DND-41 (cell line): ENCODE data around the gene HHATL.

ENCODE experiments used
- EZH2 ChIP-seq: IDR thresholded peaks from 3 replicates; pipeline ENCODE4 v1.6.1; 2012; ENCODE audit warnings: borderline replicate concordance, low read depth, mild to moderate bottlenecking, moderate library complexity, low read length, inconsistent platforms; ENCODE audit not compliant: severe bottlenecking
- TF ChIP-seq, protein P1 (sequence below): IDR thresholded peaks from 2 replicates; pipeline ENCODE4 v1.5.1; 2012; ENCODE audit warnings: borderline replicate concordance, low read length, moderate library complexity, mild to moderate bottlenecking; ENCODE audit not compliant: poor library complexity, severe bottlenecking; ENCODE audit errors: extremely low read depth

- TF ChIP-seq, protein P1, sequence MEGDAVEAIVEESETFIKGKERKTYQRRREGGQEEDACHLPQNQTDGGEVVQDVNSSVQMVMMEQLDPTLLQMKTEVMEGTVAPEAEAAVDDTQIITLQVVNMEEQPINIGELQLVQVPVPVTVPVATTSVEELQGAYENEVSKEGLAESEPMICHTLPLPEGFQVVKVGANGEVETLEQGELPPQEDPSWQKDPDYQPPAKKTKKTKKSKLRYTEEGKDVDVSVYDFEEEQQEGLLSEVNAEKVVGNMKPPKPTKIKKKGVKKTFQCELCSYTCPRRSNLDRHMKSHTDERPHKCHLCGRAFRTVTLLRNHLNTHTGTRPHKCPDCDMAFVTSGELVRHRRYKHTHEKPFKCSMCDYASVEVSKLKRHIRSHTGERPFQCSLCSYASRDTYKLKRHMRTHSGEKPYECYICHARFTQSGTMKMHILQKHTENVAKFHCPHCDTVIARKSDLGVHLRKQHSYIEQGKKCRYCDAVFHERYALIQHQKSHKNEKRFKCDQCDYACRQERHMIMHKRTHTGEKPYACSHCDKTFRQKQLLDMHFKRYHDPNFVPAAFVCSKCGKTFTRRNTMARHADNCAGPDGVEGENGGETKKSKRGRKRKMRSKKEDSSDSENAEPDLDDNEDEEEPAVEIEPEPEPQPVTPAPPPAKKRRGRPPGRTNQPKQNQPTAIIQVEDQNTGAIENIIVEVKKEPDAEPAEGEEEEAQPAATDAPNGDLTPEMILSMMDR = no peak
- no peak for TF ChIP-seq EZH2
Observed at GRCh38 chr3:42681361-42682038, 21.1 kb downstream of the HHATL start.
